Measurements from ENCODE around the gene TUFM. TPM values are rescaled to one million over a fixed set of nuclear protein-coding genes. Genes with fewer than 3 reads are reported as not detected.

The TUFM gene
- total RNA-seq, 1 donor from 2014 or later = 74.0 TPM

- DNase-seq (ENCODE audit: low spot score) = no peak
- H3K36me3 ChIP-seq = no peaks in the 10 kb centered on the region
- H4K20me1 ChIP-seq (ENCODE audit: low read depth) = peaks cover 10% of the 10 kb centered on the region
- H3K4me3 Mint-ChIP-seq = no peak overlapping the region
- H3F3A ChIP-seq (ENCODE audit: low read depth) = peaks cover 47% of the 10 kb centered on the region
- no peaks in the 10 kb centered on the region for H3K27me3 ChIP-seq
- peaks cover 29% of the 10 kb centered on the region for H3K36me3 Mint-ChIP-seq
- no peaks in the 10 kb centered on the region for H3K4me1 Mint-ChIP-seq
- H2AFZ ChIP-seq (replicated peaks) = no peak overlapping the region
- H3K9me3 Mint-ChIP-seq = no peaks in the 10 kb centered on the region
- no peaks in the 10 kb centered on the region for H3K4me1 ChIP-seq
- H3K79me2 ChIP-seq (ENCODE audit: low read depth) = no peaks in the 10 kb centered on the region
- H3K4me2 ChIP-seq = no peak overlapping the region
- H3K27ac Mint-ChIP-seq = no peak overlapping the region
- no peak overlapping the region for H3K27ac ChIP-seq
- H3K9ac ChIP-seq = no peak overlapping the region
- H3K27me3 Mint-ChIP-seq (ENCODE audit: insufficient read depth, low read depth) = peaks cover 4% of the 10 kb centered on the region
- no peak for TF ChIP-seq EZH2phosphoT487 (IDR thresholded peaks at IDR 0.05)
- TF ChIP-seq, protein P1, sequence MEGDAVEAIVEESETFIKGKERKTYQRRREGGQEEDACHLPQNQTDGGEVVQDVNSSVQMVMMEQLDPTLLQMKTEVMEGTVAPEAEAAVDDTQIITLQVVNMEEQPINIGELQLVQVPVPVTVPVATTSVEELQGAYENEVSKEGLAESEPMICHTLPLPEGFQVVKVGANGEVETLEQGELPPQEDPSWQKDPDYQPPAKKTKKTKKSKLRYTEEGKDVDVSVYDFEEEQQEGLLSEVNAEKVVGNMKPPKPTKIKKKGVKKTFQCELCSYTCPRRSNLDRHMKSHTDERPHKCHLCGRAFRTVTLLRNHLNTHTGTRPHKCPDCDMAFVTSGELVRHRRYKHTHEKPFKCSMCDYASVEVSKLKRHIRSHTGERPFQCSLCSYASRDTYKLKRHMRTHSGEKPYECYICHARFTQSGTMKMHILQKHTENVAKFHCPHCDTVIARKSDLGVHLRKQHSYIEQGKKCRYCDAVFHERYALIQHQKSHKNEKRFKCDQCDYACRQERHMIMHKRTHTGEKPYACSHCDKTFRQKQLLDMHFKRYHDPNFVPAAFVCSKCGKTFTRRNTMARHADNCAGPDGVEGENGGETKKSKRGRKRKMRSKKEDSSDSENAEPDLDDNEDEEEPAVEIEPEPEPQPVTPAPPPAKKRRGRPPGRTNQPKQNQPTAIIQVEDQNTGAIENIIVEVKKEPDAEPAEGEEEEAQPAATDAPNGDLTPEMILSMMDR (IDR thresholded peaks at IDR 0.05) = no peak
- no peak for TF ChIP-seq EZH2 (IDR thresholded peaks at IDR 0.05)
- H3K9me3 ChIP-seq (ENCODE audit: low read depth) = no peaks in the 10 kb centered on the region
- H3K4me3 ChIP-seq = no peak overlapping the region
These were observed 8.2 kb downstream of the TUFM start for GRCh38 chr16:28837672-28838557.

- no peak overlapping the region for H3K27ac Mint-ChIP-seq
These were observed 9.4 kb downstream of the TUFM start for GRCh38 chr16:28836761-28837064.

GRCh38 chr16:28835864-28836760 lies 10.0 kb downstream of the TUFM start:
- no peak overlapping the region for H3K27ac Mint-ChIP-seq
- peaks cover 35% of the 10 kb centered on the region for H3K36me3 Mint-ChIP-seq
- H3K4me2 ChIP-seq = no peak overlapping the region
- no peak overlapping the region for H3K9ac ChIP-seq
- H2AFZ ChIP-seq (replicated peaks) = no peak overlapping the region
- H3F3A ChIP-seq (ENCODE audit: low read depth) = peaks cover 34% of the 10 kb centered on the region
- H3K27ac ChIP-seq = no peak overlapping the region
- H3K27me3 ChIP-seq = no peaks in the 10 kb centered on the region
- H3K27me3 Mint-ChIP-seq (ENCODE audit: insufficient read depth, low read depth) = peaks cover 4% of the 10 kb centered on the region
- H4K20me1 ChIP-seq (ENCODE audit: low read depth) = peaks cover 12% of the 10 kb centered on the region
- H3K4me1 ChIP-seq = no peaks in the 10 kb centered on the region
- H3K9me3 ChIP-seq (ENCODE audit: low read depth) = no peaks in the 10 kb centered on the region
- H3K36me3 ChIP-seq = peaks cover 7% of the 10 kb centered on the region
- TF ChIP-seq, protein P1 (IDR thresholded peaks at IDR 0.05) = no peak
- TF ChIP-seq EZH2 (IDR thresholded peaks at IDR 0.05) (no peak), EZH2phosphoT487 (IDR thresholded peaks at IDR 0.05) (no peak)
- no peak overlapping the region for H3K4me3 Mint-ChIP-seq
- no peaks in the 10 kb centered on the region for H3K9me3 Mint-ChIP-seq
- DNase-seq (ENCODE audit: low spot score) = no peak
- H3K4me1 Mint-ChIP-seq = no peaks in the 10 kb centered on the region
- H3K79me2 ChIP-seq (ENCODE audit: low read depth) = no peaks in the 10 kb centered on the region
- H3K4me3 ChIP-seq = no peak overlapping the region

More at GRCh38 chr16:28836761-28837064, 9.4 kb downstream of the TUFM start:
- Mint-ChIP-seq H3K4me3 (no peak overlapping the region), H3K9me3 (no peaks in the 10 kb centered on the region), H3K36me3 (peaks cover 34% of the 10 kb centered on the region), H3K27me3 (ENCODE audit: insufficient read depth, low read depth) (peaks cover 4% of the 10 kb centered on the region), H3K4me1 (no peaks in the 10 kb centered on the region)
- peaks cover 4% of the 10 kb centered on the region for H3K36me3 ChIP-seq
- DNase-seq (ENCODE audit: low spot score) = no peak
- H3K27ac ChIP-seq = no peak overlapping the region
- no peak overlapping the region for H3K9ac ChIP-seq
- H2AFZ ChIP-seq (replicated peaks) = no peak overlapping the region
- H3K4me1 ChIP-seq = no peaks in the 10 kb centered on the region
- H3F3A ChIP-seq (ENCODE audit: low read depth) = peaks cover 37% of the 10 kb centered on the region
- H3K27me3 ChIP-seq = no peaks in the 10 kb centered on the region
- TF ChIP-seq EZH2phosphoT487 (IDR thresholded peaks at IDR 0.05) (no peak), EZH2 (IDR thresholded peaks at IDR 0.05) (no peak)
- TF ChIP-seq, protein P1 (IDR thresholded peaks at IDR 0.05) = no peak
- peaks cover 10% of the 10 kb centered on the region for H4K20me1 ChIP-seq (ENCODE audit: low read depth)
- H3K79me2 ChIP-seq (ENCODE audit: low read depth) = no peaks in the 10 kb centered on the region
- H3K4me3 ChIP-seq = no peak overlapping the region
- H3K4me2 ChIP-seq = no peak overlapping the region
- H3K9me3 ChIP-seq (ENCODE audit: low read depth) = no peaks in the 10 kb centered on the region
